SK-N-SH (cell line): ENCODE results near the gene GOLPH3. TPM values are rescaled to one million over a fixed set of nuclear protein-coding genes. Genes with fewer than 3 reads are reported as not detected.

Experiments used
- CTCF ChIA-PET: fragments of 300-600, 350-600 bp; formaldehyde crosslinking; extraction: SDS; loops from one replicate; lab custom pipeline; 2021; lab: Yijun Ruan, JAX
- POLR2A ChIA-PET: fragments of 350-600 bp; sonication (Branson Sonifier 250); formaldehyde crosslinking; extraction: SDS; loops from one replicate; lab custom pipeline; 2020; ENCODE audit warnings: antibody characterized with exemption, inconsistent platforms; lab: Yijun Ruan, JAX
- DNase-seq: peaks from one replicate; pipeline ENCODE4 v3.0.0; 2012
- H2AFZ ChIP-seq: fragments of 200-600 bp; sonication (generic); 2 replicates; pipeline ENCODE4 v1.8.1; 2016; ENCODE audit warnings: antibody characterized with exemption, mild to moderate bottlenecking, low read depth
- H3F3A ChIP-seq: fragments of 200-600 bp; sonication (generic); replicated peaks from 2 replicates; pipeline ENCODE3; 2016; ENCODE audit warnings: antibody characterized with exemption, mild to moderate bottlenecking; ENCODE audit not compliant: insufficient read depth
- H3K27ac ChIP-seq, 2 experiments: fragments of 200-500 bp in 1 of 2; fragments of 200-600 bp in 1 of 2; sonication (Bioruptor generic) in 1 of 2; sonication (generic), shearing (Covaris generic) in 1 of 2; 2 replicates each; pipeline versions ENCODE4 v1.5.1 to v1.6.1; 2014 to 2016; ENCODE audit warnings: low read depth in 2 of 2, inconsistent platforms in 1 of 2, low read length in 1 of 2, mild to moderate bottlenecking in 1 of 2, mixed read lengths in 1 of 2
- H3K27me3 ChIP-seq: fragments of 200-600 bp; sonication (generic), shearing (Covaris generic); 2 replicates; pipeline ENCODE4 v1.6.1; 2016; ENCODE audit warnings: mixed run types; ENCODE audit not compliant: insufficient read depth
- H3K36me3 ChIP-seq, 2 experiments: fragments of 200-500 bp in 1 of 2; fragments of 200-600 bp in 1 of 2; sonication (Bioruptor generic) in 1 of 2; sonication (generic) in 1 of 2; replicated peaks in 1 of 2; 2 replicates each; pipeline versions ENCODE3 to v1.5.1; 2014 to 2016; ENCODE audit warnings: low read length in 1 of 2, mild to moderate bottlenecking in 1 of 2; ENCODE audit not compliant: insufficient read depth in 2 of 2, control insufficient read depth in 1 of 2
- H3K4me1 ChIP-seq, 2 experiments: fragments of 200-500 bp in 1 of 2; fragments of 200-600 bp in 1 of 2; sonication (Bioruptor generic) in 1 of 2; sonication (generic), shearing (Covaris generic) in 1 of 2; 2 replicates each; pipeline versions ENCODE4 v1.5.1 to v1.6.1; 2014 to 2016; ENCODE audit warnings: low read depth in 1 of 2, low read length in 1 of 2, mixed run types in 1 of 2; ENCODE audit not compliant: insufficient read depth in 2 of 2, control insufficient read depth in 1 of 2
- H3K4me2 ChIP-seq: fragments of 200-600 bp; sonication (generic), shearing (Covaris generic); 2 replicates; pipeline ENCODE4 v1.6.1; 2017; ENCODE audit warnings: mixed run types
- H3K4me3 ChIP-seq, 2 experiments: fragments of 200-500 bp in 1 of 2; fragments of 200-600 bp in 1 of 2; sonication (Bioruptor generic) in 1 of 2; sonication (generic), shearing (Covaris generic) in 1 of 2; 2 replicates each; pipeline versions ENCODE4 v1.5.1 to v1.8.1; 2014 to 2016; ENCODE audit warnings: low read depth in 2 of 2, inconsistent platforms in 1 of 2, low read length in 1 of 2, mild to moderate bottlenecking in 1 of 2, mixed read lengths in 1 of 2, moderate library complexity in 1 of 2
- H3K79me2 ChIP-seq: fragments of 200-600 bp; sonication (generic); 2 replicates; pipeline ENCODE4 v1.8.1; 2017; ENCODE audit warnings: mild to moderate bottlenecking; ENCODE audit not compliant: insufficient read depth
- H3K9ac ChIP-seq: fragments of 200-600 bp; sonication (generic); 2 replicates; pipeline ENCODE4 v1.6.1; 2017; ENCODE audit warnings: mixed run types
- H3K9me2 ChIP-seq: fragments of 200-600 bp; sonication (generic); 2 replicates; pipeline ENCODE4 v1.6.1; 2017; ENCODE audit warnings: mixed run types
- H3K9me3 ChIP-seq: fragments of 200-600 bp; sonication (generic); 2 replicates; pipeline ENCODE4 v1.6.1; 2017; ENCODE audit warnings: mixed run types, mild to moderate bottlenecking, moderate library complexity
- H4K20me1 ChIP-seq: fragments of 200-600 bp; sonication (generic); 2 replicates; pipeline ENCODE4 v1.6.1; 2017; ENCODE audit warnings: mild to moderate bottlenecking, mixed run types; ENCODE audit not compliant: insufficient read depth
- ELF1 ChIP-seq: IDR thresholded peaks from 2 replicates; pipeline ENCODE4 v1.4.0; 2012
- FOSL2 ChIP-seq: IDR thresholded peaks from 2 replicates; pipeline ENCODE4 v1.4.0; 2012; ENCODE audit warnings: low read depth, mild to moderate bottlenecking, moderate library complexity, borderline replicate concordance
- FOXJ3 ChIP-seq: sonication (generic); formaldehyde crosslinking; IDR thresholded peaks from 2 replicates; pipeline ENCODE4 v1.5.1; 2020; ENCODE audit warnings: mild to moderate bottlenecking, missing genetic modification reagents
- FOXM1 ChIP-seq: IDR thresholded peaks from 2 replicates; pipeline ENCODE4 v1.4.0; 2012; ENCODE audit warnings: low read depth, mild to moderate bottlenecking
- GABPA ChIP-seq: IDR thresholded peaks from 2 replicates; pipeline ENCODE4 v1.4.0; 2012; ENCODE audit warnings: low read depth, mild to moderate bottlenecking
- GATA2 ChIP-seq: sonication (generic); formaldehyde crosslinking; IDR thresholded peaks from 2 replicates; pipeline ENCODE4 v1.5.0; 2020; ENCODE audit warnings: mild to moderate bottlenecking, missing genetic modification reagents
- MAX ChIP-seq: IDR thresholded peaks from 2 replicates; pipeline ENCODE4 v1.4.0; 2012; ENCODE audit warnings: low read depth
- NFIC ChIP-seq: IDR thresholded peaks from 2 replicates; pipeline ENCODE4 v1.4.0; 2012; ENCODE audit warnings: borderline replicate concordance
- NRF1 ChIP-seq: IDR thresholded peaks from 2 replicates; pipeline ENCODE4 v1.6.1; 2012; ENCODE audit warnings: low read depth, mild to moderate bottlenecking, low read length
- POLR2AphosphoS5 ChIP-seq: IDR thresholded peaks from 2 replicates; pipeline ENCODE4 v1.6.1; 2012; ENCODE audit warnings: low read depth, low read length
- RAD21 ChIP-seq: IDR thresholded peaks from 2 replicates; pipeline ENCODE4 v1.6.1; 2012; ENCODE audit warnings: mild to moderate bottlenecking, low read length
- RXRA ChIP-seq: IDR thresholded peaks from 2 replicates; pipeline ENCODE4 v1.4.0; 2012; ENCODE audit warnings: low read depth, mild to moderate bottlenecking, borderline replicate concordance
- SMC3 ChIP-seq: IDR thresholded peaks from 2 replicates; pipeline ENCODE4 v1.6.1; 2012; ENCODE audit warnings: low read depth, low read length, improper control_type of control experiment
- polyA plus RNA-seq, 3 experiments: library from polyadenylated mRNA; depleted of rRNA; stranded (reverse); fragments of >200 nt; gene quantifications; 2 replicates each; pipeline ENCODE4 v1.2.3, GENCODE V29; 2012
- TF ChIP-seq, protein P1 (sequence below): IDR thresholded peaks from 2 replicates; pipeline ENCODE4 v1.6.1; 2012; ENCODE audit warnings: mild to moderate bottlenecking, low read depth, low read length, moderate library complexity
- TF ChIP-seq, protein P2 (sequence below): IDR thresholded peaks from 2 replicates; pipeline ENCODE4; 2012
- TF ChIP-seq, protein P3 (sequence below): IDR thresholded peaks from 2 replicates; pipeline ENCODE4 v1.4.0; 2012; ENCODE audit warnings: low read depth, borderline replicate concordance

The GOLPH3 gene
- polyA plus RNA-seq, 1 of the 3 experiments (the other 2 are of a cell fraction): 25.5 TPM

DNA sequence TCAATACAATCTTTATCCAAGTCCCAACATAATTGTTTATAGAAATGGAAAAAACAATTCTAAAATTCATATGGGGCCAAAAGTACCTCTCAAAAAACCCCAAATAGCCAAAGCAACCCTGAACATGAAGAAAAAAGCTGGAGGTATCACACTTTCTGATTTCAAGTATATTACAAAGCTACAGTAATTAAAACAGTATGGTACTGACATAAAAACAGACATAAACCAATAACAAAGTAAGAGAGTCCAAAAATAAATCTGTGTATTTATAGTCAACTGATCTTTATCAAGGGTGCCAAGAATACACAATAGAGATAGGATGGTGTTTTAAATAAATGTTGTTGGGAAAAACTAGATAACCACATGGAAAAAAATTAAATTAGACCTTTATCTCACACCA, 13.6 kb upstream of the GOLPH3 start:
- no peaks in the 10 kb centered on the region for H3K79me2 ChIP-seq
- TF ChIP-seq, protein P1, sequence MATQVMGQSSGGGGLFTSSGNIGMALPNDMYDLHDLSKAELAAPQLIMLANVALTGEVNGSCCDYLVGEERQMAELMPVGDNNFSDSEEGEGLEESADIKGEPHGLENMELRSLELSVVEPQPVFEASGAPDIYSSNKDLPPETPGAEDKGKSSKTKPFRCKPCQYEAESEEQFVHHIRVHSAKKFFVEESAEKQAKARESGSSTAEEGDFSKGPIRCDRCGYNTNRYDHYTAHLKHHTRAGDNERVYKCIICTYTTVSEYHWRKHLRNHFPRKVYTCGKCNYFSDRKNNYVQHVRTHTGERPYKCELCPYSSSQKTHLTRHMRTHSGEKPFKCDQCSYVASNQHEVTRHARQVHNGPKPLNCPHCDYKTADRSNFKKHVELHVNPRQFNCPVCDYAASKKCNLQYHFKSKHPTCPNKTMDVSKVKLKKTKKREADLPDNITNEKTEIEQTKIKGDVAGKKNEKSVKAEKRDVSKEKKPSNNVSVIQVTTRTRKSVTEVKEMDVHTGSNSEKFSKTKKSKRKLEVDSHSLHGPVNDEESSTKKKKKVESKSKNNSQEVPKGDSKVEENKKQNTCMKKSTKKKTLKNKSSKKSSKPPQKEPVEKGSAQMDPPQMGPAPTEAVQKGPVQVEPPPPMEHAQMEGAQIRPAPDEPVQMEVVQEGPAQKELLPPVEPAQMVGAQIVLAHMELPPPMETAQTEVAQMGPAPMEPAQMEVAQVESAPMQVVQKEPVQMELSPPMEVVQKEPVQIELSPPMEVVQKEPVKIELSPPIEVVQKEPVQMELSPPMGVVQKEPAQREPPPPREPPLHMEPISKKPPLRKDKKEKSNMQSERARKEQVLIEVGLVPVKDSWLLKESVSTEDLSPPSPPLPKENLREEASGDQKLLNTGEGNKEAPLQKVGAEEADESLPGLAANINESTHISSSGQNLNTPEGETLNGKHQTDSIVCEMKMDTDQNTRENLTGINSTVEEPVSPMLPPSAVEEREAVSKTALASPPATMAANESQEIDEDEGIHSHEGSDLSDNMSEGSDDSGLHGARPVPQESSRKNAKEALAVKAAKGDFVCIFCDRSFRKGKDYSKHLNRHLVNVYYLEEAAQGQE: no peak
- TF ChIP-seq ELF1 (no peak), GATA2 (CRISPR knock-in tag) (no peak), POLR2AphosphoS5 (no peak), RAD21 (no peak), GABPA (no peak), FOSL2 (no peak), MAX (no peak), SMC3 (no peak), RXRA (no peak), FOXM1 (no peak), NRF1 (no peak), FOXJ3 (CRISPR knock-in tag) (no peak), NFIC (no peak)
- TF ChIP-seq, protein P2, sequence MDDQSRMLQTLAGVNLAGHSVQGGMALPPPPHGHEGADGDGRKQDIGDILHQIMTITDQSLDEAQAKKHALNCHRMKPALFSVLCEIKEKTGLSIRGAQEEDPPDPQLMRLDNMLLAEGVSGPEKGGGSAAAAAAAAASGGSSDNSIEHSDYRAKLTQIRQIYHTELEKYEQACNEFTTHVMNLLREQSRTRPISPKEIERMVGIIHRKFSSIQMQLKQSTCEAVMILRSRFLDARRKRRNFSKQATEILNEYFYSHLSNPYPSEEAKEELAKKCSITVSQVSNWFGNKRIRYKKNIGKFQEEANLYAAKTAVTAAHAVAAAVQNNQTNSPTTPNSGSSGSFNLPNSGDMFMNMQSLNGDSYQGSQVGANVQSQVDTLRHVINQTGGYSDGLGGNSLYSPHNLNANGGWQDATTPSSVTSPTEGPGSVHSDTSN: no peak
- TF ChIP-seq, protein P3, sequence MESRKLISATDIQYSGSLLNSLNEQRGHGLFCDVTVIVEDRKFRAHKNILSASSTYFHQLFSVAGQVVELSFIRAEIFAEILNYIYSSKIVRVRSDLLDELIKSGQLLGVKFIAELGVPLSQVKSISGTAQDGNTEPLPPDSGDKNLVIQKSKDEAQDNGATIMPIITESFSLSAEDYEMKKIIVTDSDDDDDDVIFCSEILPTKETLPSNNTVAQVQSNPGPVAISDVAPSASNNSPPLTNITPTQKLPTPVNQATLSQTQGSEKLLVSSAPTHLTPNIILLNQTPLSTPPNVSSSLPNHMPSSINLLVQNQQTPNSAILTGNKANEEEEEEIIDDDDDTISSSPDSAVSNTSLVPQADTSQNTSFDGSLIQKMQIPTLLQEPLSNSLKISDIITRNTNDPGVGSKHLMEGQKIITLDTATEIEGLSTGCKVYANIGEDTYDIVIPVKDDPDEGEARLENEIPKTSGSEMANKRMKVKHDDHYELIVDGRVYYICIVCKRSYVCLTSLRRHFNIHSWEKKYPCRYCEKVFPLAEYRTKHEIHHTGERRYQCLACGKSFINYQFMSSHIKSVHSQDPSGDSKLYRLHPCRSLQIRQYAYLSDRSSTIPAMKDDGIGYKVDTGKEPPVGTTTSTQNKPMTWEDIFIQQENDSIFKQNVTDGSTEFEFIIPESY: no peak
- H3K36me3 ChIP-seq: no peaks in the 10 kb centered on the region
- peaks cover 0 to 5% of the 10 kb centered on the region in 2 experiments; a peak in 1 of 4 replicates for H3K4me1 ChIP-seq
- H3K4me2 ChIP-seq: no peak overlapping the region
- no peak for DNase-seq
- no peaks in the 10 kb centered on the region for H3F3A ChIP-seq
- no peak overlapping the region for H3K27ac ChIP-seq
- H3K9me2 ChIP-seq: no peaks in the 10 kb centered on the region
- no peaks in the 10 kb centered on the region for H4K20me1 ChIP-seq
- H3K4me3 ChIP-seq: no peak overlapping the region
- ChIA-PET CTCF (no interaction called here), POLR2A (no interaction called here)
- no peak overlapping the region for H3K9ac ChIP-seq
- H2AFZ ChIP-seq: no peak overlapping the region
- H3K9me3 ChIP-seq: peaks cover 11% of the 10 kb centered on the region
- no peaks in the 10 kb centered on the region for H3K27me3 ChIP-seq
